K562 (cell line): Measurements from ENCODE around the gene CIAO1. TPM values are rescaled to one million over a fixed set of nuclear protein-coding genes. Genes with fewer than 3 reads are reported as not detected.

ENCODE experiments used
- RAD21 ChIP-seq, 2 experiments: fragments of 250-450 bp in 1 of 2; fragments of 450-650 bp in 1 of 2; sonication (Bioruptor Pico) in 1 of 2; formaldehyde crosslinking in 1 of 2; IDR thresholded peaks in 1 of 2; conservative IDR thresholded peaks in 1 of 2; 2 replicates each; pipeline versions ENCODE4 v1.4.0 to v1.8.0; 2020 to 2022; ENCODE audit warnings: mild to moderate bottlenecking in 2 of 2, moderate library complexity in 1 of 2
- polyA plus RNA-seq, 8 experiments: library from polyadenylated mRNA; depleted of rRNA in 4 of 8; stranded (reverse) in 5 of 8; unstranded in 3 of 8; fragments of >200 nt; fragmentation: Nextera tagmentation in 2 of 8; fragmentation: Illumina TruSeq in 1 of 8; extraction: Ambion mirVana in 2 of 8; extraction: Trizol in 1 of 8; gene quantifications; 2 replicates each; pipeline versions ENCODE4 v1.2.1 to v1.2.3, GENCODE V29; 2011 to 2014; ENCODE audit warnings: inconsistent platforms in 1 of 8, missing spikeins in 1 of 8
- total RNA-seq, 7 experiments: library from RNA; depleted of rRNA in 6 of 7; stranded (reverse); fragments of >200 nt in 6 of 7; fragmentation: Illumina TruSeq in 2 of 7; extraction: Trizol in 2 of 7; gene quantifications; 2 replicates each; pipeline versions ENCODE4 v1.2.1 to v1.2.3, GENCODE V29; 2011 to 2021; ENCODE audit warnings: low replicate concordance in 1 of 7
- TF ChIP-seq, protein P1 (sequence below), 2 experiments: fragments of 450-650 bp; formaldehyde crosslinking in 1 of 2; IDR thresholded peaks; 2 replicates each; pipeline versions ENCODE4 v1.4.0 to v1.6.1; 2014 to 2020; ENCODE audit warnings: mild to moderate bottlenecking in 2 of 2, borderline replicate concordance in 1 of 2, low read depth in 1 of 2

Gene CIAO1
- total and polyA plus RNA-seq, 9 of the 15 experiments (the other 6 are each of a cell fraction or from before 2014, with no cell fraction given): 11.4 to 156 (median 92.8) TPM

GRCh38 chr2:96271995-96272394 is 6.0 kb downstream of the CIAO1 start (continued):
- TF ChIP-seq, protein P1, sequence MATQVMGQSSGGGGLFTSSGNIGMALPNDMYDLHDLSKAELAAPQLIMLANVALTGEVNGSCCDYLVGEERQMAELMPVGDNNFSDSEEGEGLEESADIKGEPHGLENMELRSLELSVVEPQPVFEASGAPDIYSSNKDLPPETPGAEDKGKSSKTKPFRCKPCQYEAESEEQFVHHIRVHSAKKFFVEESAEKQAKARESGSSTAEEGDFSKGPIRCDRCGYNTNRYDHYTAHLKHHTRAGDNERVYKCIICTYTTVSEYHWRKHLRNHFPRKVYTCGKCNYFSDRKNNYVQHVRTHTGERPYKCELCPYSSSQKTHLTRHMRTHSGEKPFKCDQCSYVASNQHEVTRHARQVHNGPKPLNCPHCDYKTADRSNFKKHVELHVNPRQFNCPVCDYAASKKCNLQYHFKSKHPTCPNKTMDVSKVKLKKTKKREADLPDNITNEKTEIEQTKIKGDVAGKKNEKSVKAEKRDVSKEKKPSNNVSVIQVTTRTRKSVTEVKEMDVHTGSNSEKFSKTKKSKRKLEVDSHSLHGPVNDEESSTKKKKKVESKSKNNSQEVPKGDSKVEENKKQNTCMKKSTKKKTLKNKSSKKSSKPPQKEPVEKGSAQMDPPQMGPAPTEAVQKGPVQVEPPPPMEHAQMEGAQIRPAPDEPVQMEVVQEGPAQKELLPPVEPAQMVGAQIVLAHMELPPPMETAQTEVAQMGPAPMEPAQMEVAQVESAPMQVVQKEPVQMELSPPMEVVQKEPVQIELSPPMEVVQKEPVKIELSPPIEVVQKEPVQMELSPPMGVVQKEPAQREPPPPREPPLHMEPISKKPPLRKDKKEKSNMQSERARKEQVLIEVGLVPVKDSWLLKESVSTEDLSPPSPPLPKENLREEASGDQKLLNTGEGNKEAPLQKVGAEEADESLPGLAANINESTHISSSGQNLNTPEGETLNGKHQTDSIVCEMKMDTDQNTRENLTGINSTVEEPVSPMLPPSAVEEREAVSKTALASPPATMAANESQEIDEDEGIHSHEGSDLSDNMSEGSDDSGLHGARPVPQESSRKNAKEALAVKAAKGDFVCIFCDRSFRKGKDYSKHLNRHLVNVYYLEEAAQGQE (IDR thresholded peaks at IDR 0.05; ENCODE audit: borderline replicate concordance): peak; percentile 16; the same call in 1 of the 2 replicates
- TF ChIP-seq, protein P1 (CRISPR knock-in tag; IDR thresholded peaks at IDR 0.05; ENCODE audit: low read depth): no peak
- peak in 1 of 2 experiments; percentile 35; a peak in 2 of 4 replicates for TF ChIP-seq RAD21 (CRISPR knock-in tag; conservative IDR thresholded peaks at IDR 0.05 in 1 of 2, IDR thresholded peaks at IDR 0.05 in 1 of 2)
- TF ChIP-seq, all 486 proteins: peak for 4
